Measurements from ENCODE around the gene ADCYAP1R1. TPM values are rescaled to one million over a fixed set of nuclear protein-coding genes. Genes with fewer than 3 reads are reported as not detected.

ADCYAP1R1 gene
- not detected in 2 replicates for total RNA-seq

DNA sequence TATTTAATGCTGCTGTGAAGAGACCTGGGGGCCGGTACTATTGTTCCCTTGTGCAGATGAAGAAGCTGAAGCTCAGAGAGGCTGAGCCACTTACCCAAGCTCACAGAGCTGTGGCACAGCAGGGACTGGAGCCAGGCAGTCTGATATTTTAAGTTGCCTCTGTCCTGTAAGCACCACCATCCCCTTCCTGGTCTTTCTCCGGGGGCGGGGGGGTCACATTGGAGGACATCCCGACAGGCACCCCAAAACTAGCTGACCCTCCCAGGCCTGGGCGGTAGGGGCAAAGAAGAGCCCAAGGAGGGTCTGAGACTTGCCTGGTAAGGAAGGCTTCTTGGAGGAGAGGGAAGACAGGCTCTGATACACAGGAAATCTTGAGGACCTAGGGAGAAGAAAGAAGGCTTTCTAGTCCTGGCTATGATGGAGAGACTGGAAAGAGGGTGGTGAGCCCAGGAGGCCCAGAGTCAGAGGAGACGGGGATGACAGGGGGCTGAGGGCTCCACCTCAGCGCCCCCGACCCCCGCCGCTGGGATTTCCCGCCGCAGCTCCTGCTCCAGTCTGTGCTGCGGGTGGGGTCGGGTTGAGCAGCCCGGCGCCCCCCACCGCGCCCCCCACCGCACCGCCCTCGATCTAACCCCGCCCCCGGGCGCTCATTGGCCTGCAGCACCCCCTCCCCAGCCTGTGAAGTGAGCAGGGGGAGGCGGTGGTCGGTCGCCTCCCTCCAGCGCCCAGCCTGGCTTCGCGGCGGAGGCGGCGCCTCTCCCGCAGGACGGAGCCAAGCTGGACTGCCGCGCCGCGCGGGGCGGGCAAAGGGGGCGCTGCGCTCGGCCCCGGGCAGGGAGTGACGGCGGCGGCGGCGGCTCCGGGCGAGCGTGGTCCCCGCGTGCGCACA, at the start of gene ADCYAP1R1:
Gene ADCYAP1R1 (plus strand): TSS at position 711 of the 889 bp plus-strand sequence. CDS start 10,957 bp downstream, outside the sequence.

Small RNA genes lying within 50 kb of the gene (small RNA-seq; reads per million reads assigned to genes)
- gene AC006466.1 (ENCODE audit: low replicate concordance) = not detected

Other genes with a start within 250 kb of the ADCYAP1R1 start
- gene AQP1, start 140.5 kb upstream of the ADCYAP1R1 start, total RNA-seq = 2.6 and 3.9 TPM in 2 replicates
- not detected in 2 replicates for gene GHRHR, start 88.4 kb upstream of the ADCYAP1R1 start, total RNA-seq

Data from placental pericyte (primary cell).